IMR-90 (cell line): ENCODE data around the gene APC.

Experiments
- BHLHE40 ChIP-seq: fragments of 150-350 bp; IDR thresholded peaks from 2 replicates; pipeline ENCODE4 v1.6.1; 2016; ENCODE audit warnings: mild to moderate bottlenecking, low read depth, low read length
- CTCF ChIP-seq: conservative IDR thresholded peaks from 2 replicates; pipeline ENCODE4 v1.5.1; 2012; ENCODE audit warnings: mild to moderate bottlenecking, low read depth, low read length, improper control_type of control experiment
- ELK1 ChIP-seq: fragments of 150-350 bp; IDR thresholded peaks from 2 replicates; pipeline ENCODE4 v1.6.1; 2016; ENCODE audit warnings: low read depth, mild to moderate bottlenecking, low read length, moderate library complexity, borderline replicate concordance
- MAFK ChIP-seq: IDR thresholded peaks from 2 replicates; pipeline ENCODE4 v1.6.1; 2012; ENCODE audit warnings: low read depth, low read length, improper control_type of control experiment
- MAZ ChIP-seq: IDR thresholded peaks from 2 replicates; pipeline ENCODE4 v1.6.1; 2012; ENCODE audit warnings: low read depth, mild to moderate bottlenecking, low read length, improper control_type of control experiment, moderate library complexity, borderline replicate concordance
- MXI1 ChIP-seq: IDR thresholded peaks from 2 replicates; pipeline ENCODE4 v1.6.1; 2012; ENCODE audit warnings: low read depth, mild to moderate bottlenecking, low read length, moderate library complexity, borderline replicate concordance
- NFE2L2 ChIP-seq: fragments of 150-350 bp; IDR thresholded peaks from 2 replicates; pipeline ENCODE4 v1.6.1; 2016; ENCODE audit warnings: low read depth, mild to moderate bottlenecking, low read length
- POLR2A ChIP-seq: IDR thresholded peaks from 2 replicates; pipeline ENCODE4 v1.6.1; 2012; ENCODE audit warnings: mild to moderate bottlenecking, low read depth, low read length
- RAD21 ChIP-seq: IDR thresholded peaks from 2 replicates; pipeline ENCODE4 v1.6.1; 2012; ENCODE audit warnings: low read length, improper control_type of control experiment
- RCOR1 ChIP-seq: IDR thresholded peaks from 2 replicates; pipeline ENCODE4 v1.6.1; 2012; ENCODE audit warnings: mild to moderate bottlenecking, low read length, improper control_type of control experiment; ENCODE audit not compliant: insufficient replicate concordance
- RFX5 ChIP-seq: IDR thresholded peaks from 2 replicates; pipeline ENCODE4 v1.8.0; 2012; ENCODE audit warnings: low read depth, mild to moderate bottlenecking, low read length, moderate library complexity
- SMC3 ChIP-seq: fragments of 150-350 bp; IDR thresholded peaks from 2 replicates; pipeline ENCODE4 v1.6.1; 2016; ENCODE audit warnings: low read depth, mild to moderate bottlenecking, antibody characterized with exemption, low read length, moderate library complexity

- no peak for TF ChIP-seq CTCF
- no peak for TF ChIP-seq RCOR1
- no peak for TF ChIP-seq RFX5
- TF ChIP-seq POLR2A = no peak
- no peak for TF ChIP-seq MAFK
- TF ChIP-seq SMC3 = no peak
- no peak for TF ChIP-seq MAZ
- no peak for TF ChIP-seq RAD21
- TF ChIP-seq ELK1 = no peak
- TF ChIP-seq BHLHE40 = no peak
- TF ChIP-seq MXI1 = no peak
- no peak for TF ChIP-seq NFE2L2
These were observed 155.1 kb downstream of the APC start for GRCh38 chr5:112892776-112893175.
